ENCODE measurements around the gene OR4D1. TPM values are rescaled to one million over a fixed set of nuclear protein-coding genes. Genes with fewer than 3 reads are reported as not detected.
"Not testable (repeated sequence)": the region's sequence is repeated elsewhere in the genome, so short reads cannot be mapped to it uniquely, and the experiment has no call there.

The OR4D1 gene
- total and polyA plus RNA-seq, 2 of the 4 experiments (the other 2 are of a cell fraction): not detected

- ChIA-PET POLR2A (ENCODE audit: unreplicated experiment) (no interaction called here), CTCF (no interaction called here)
- Histone ChIP-seq H3K56ac (ENCODE audit: extremely low read depth, insufficient read depth, low read length) (no peak overlapping the region), H3K4me3 (ENCODE audit: insufficient read depth, low read depth, low read length) (no peak overlapping the region), H3K4me2 (ENCODE audit: low read depth, low read length) (no peak overlapping the region), H2BK15ac (ENCODE audit: low read depth, low read length) (no peak overlapping the region), H3K79me1 (ENCODE audit: low read depth in 1 of 2, low read length in 2 of 2) (no peaks in the 10 kb centered on the region), H3K14ac (replicated peaks; ENCODE audit: low read depth, low read length) (no peak overlapping the region), H2AK9ac (replicated peaks; ENCODE audit: low read depth, low read length, poor library complexity) (no peak overlapping the region), H3K9ac (ENCODE audit: low read depth, low read length) (no peak overlapping the region), H3K27me3 (ENCODE audit: control insufficient read depth, insufficient read depth, low read length) (peaks cover 4% of the 10 kb centered on the region), H3K18ac (ENCODE audit: low read depth, low read length) (no peak overlapping the region), H3K9me1 (ENCODE audit: insufficient read depth, low read length) (no peaks in the 10 kb centered on the region), H2BK5ac (ENCODE audit: low read depth, low read length, poor library complexity, severe bottlenecking) (no peak overlapping the region), H2AK5ac (ENCODE audit: low read depth, low read length) (no peak overlapping the region), H3K23ac (ENCODE audit: low read depth, low read length) (no peak overlapping the region), H4K5ac (ENCODE audit: low read depth, low read length) (no peak overlapping the region), H3K9me3 (ENCODE audit: control insufficient read depth, insufficient read depth, low read length) (no peaks in the 10 kb centered on the region), H4K8ac (ENCODE audit: low read depth in 2 of 2, low read length in 2 of 2) (no peak overlapping the region), H3K4ac (ENCODE audit: low read depth, low read length) (no peak overlapping the region), H4K20me1 (ENCODE audit: insufficient read depth, low read length) (no peaks in the 10 kb centered on the region), H3K36me3 (ENCODE audit: control insufficient read depth, insufficient read depth, low read length) (no peaks in the 10 kb centered on the region), H2BK20ac (ENCODE audit: low read depth, low read length) (no peak overlapping the region), H4K91ac (ENCODE audit: insufficient read depth, low read depth, low read length) (no peak overlapping the region), H2BK120ac (ENCODE audit: low read depth, low read length) (no peak overlapping the region), H3K27ac (ENCODE audit: insufficient read depth, low read length) (no peak overlapping the region), H3K4me1 (ENCODE audit: control insufficient read depth, insufficient read depth, low read length) (no peaks in the 10 kb centered on the region), H2AFZ (replicated peaks; ENCODE audit: low read length, poor library complexity) (no peak overlapping the region)
- ATAC-seq (ENCODE audit: low read depth) (no peak), DNase-seq (no peak)
- WGBS, 2 experiments (ENCODE audit: extremely low coverage in 2 of 2, insufficient read length in 1 of 2): no CpG with 5 or more reads among the region's 5 CpGs
- dilution Hi-C loops (cut with HindIII; ENCODE audit: low sequenced_read_pairs, unreplicated experiment) (no loop called here), intact Hi-C loops (cut with micrococcal nuclease) (no loop called here), in situ Hi-C loops (cut with MboI; ENCODE audit: low sequenced_read_pairs) (no loop called here)
- TF ChIP-seq FOS (IDR thresholded peaks at IDR 0.05; ENCODE audit: low read depth, low read length): no peak
- no peak for TF ChIP-seq CTCF (conservative IDR thresholded peaks at IDR 0.05; ENCODE audit: low read depth, low read length)
- no TSS peak for BruUV-seq (replicated peaks)
Observed at GRCh38 chr17:58141505-58141904, 6.7 kb upstream of the OR4D1 start.

GRCh38 chr17:58143335-58143734 is 4.8 kb upstream of the OR4D1 start:
- ATAC-seq (ENCODE audit: low read depth); H3K27ac ChIP-seq (ENCODE audit: insufficient read depth, low read length); H3K4me3 ChIP-seq (ENCODE audit: insufficient read depth, low read depth, low read length); H2AK5ac ChIP-seq (ENCODE audit: low read depth, low read length); H3K9ac ChIP-seq (ENCODE audit: low read depth, low read length); H3K23ac ChIP-seq (ENCODE audit: low read depth, low read length); H4K5ac ChIP-seq (ENCODE audit: low read depth, low read length); H4K20me1 ChIP-seq (ENCODE audit: insufficient read depth, low read length); H3K9me3 ChIP-seq (ENCODE audit: control insufficient read depth, insufficient read depth, low read length); H2BK15ac ChIP-seq (ENCODE audit: low read depth, low read length); dilution Hi-C loops (cut with HindIII; ENCODE audit: low sequenced_read_pairs, unreplicated experiment); DNase-seq; H2BK5ac ChIP-seq (ENCODE audit: low read depth, low read length, poor library complexity, severe bottlenecking); BruUV-seq (replicated peaks); H4K91ac ChIP-seq (ENCODE audit: insufficient read depth, low read depth, low read length); H4K8ac ChIP-seq (ENCODE audit: low read depth in 2 of 2, low read length in 2 of 2); H3K14ac ChIP-seq (replicated peaks; ENCODE audit: low read depth, low read length); H3K18ac ChIP-seq (ENCODE audit: low read depth, low read length); H2AFZ ChIP-seq (replicated peaks; ENCODE audit: low read length, poor library complexity); CTCF ChIA-PET; H3K79me1 ChIP-seq (ENCODE audit: low read depth in 1 of 2, low read length in 2 of 2); H3K4ac ChIP-seq (ENCODE audit: low read depth, low read length); H3K56ac ChIP-seq (ENCODE audit: extremely low read depth, insufficient read depth, low read length); H3K9me1 ChIP-seq (ENCODE audit: insufficient read depth, low read length); intact Hi-C loops (cut with micrococcal nuclease); H3K36me3 ChIP-seq (ENCODE audit: control insufficient read depth, insufficient read depth, low read length); H3K4me2 ChIP-seq (ENCODE audit: low read depth, low read length); H3K27me3 ChIP-seq (ENCODE audit: control insufficient read depth, insufficient read depth, low read length); H2BK20ac ChIP-seq (ENCODE audit: low read depth, low read length); in situ Hi-C loops (cut with MboI; ENCODE audit: low sequenced_read_pairs); H2AK9ac ChIP-seq (replicated peaks; ENCODE audit: low read depth, low read length, poor library complexity); H3K4me1 ChIP-seq (ENCODE audit: control insufficient read depth, insufficient read depth, low read length); H2BK120ac ChIP-seq (ENCODE audit: low read depth, low read length); POLR2A ChIA-PET (ENCODE audit: unreplicated experiment): not testable (repeated sequence)
- whole genome bisulfite sequencing, 2 experiments (ENCODE audit: extremely low coverage in 2 of 2, insufficient read length in 1 of 2): no CpG with 5 or more reads among the region's 4 CpGs

Data from IMR-90 (cell line).